Mammary epithelial cell (primary cell): Measurements from ENCODE around the gene M6PR.
"Not testable (repeated sequence)": the region's sequence is repeated elsewhere in the genome, so short reads cannot be mapped to it uniquely, and the experiment has no call there.

Experiments
- CTCF ChIP-seq, 2 donors: IDR thresholded peaks in 1 of 2; conservative IDR thresholded peaks in 1 of 2; 2 replicates each; pipeline ENCODE4 v1.5.1; 2011 to 2012; ENCODE audit warnings: inconsistent platforms in 2 of 2, low read length in 2 of 2, mild to moderate bottlenecking in 2 of 2, control low read depth in 1 of 2, low read depth in 1 of 2; ENCODE audit not compliant: insufficient read depth in 1 of 2; ENCODE audit errors: extremely low read depth in 1 of 2
- EZH2 ChIP-seq: IDR thresholded peaks from 2 replicates; pipeline ENCODE4 v1.6.1; 2012; ENCODE audit warnings: low read length, inconsistent platforms, borderline replicate concordance

- TF ChIP-seq CTCF (conservative IDR thresholded peaks at IDR 0.05 in 1 of 2, IDR thresholded peaks at IDR 0.05 in 1 of 2; ENCODE audit: extremely low read depth in 1 of 2, insufficient read depth in 1 of 2, low read depth in 1 of 2, low read length in 2 of 2); EZH2: not testable (repeated sequence)
Measured at GRCh38 chr12:8934080-8934479, 15.4 kb downstream of the M6PR start.
